NCI-H1436 (cell line): ENCODE results near the gene PLN.

Source experiments
- DNase-seq: peaks from one replicate; lab custom pipeline; 2025; lab: John Stamatoyannopoulos, UW

Gene PLN

DNA sequence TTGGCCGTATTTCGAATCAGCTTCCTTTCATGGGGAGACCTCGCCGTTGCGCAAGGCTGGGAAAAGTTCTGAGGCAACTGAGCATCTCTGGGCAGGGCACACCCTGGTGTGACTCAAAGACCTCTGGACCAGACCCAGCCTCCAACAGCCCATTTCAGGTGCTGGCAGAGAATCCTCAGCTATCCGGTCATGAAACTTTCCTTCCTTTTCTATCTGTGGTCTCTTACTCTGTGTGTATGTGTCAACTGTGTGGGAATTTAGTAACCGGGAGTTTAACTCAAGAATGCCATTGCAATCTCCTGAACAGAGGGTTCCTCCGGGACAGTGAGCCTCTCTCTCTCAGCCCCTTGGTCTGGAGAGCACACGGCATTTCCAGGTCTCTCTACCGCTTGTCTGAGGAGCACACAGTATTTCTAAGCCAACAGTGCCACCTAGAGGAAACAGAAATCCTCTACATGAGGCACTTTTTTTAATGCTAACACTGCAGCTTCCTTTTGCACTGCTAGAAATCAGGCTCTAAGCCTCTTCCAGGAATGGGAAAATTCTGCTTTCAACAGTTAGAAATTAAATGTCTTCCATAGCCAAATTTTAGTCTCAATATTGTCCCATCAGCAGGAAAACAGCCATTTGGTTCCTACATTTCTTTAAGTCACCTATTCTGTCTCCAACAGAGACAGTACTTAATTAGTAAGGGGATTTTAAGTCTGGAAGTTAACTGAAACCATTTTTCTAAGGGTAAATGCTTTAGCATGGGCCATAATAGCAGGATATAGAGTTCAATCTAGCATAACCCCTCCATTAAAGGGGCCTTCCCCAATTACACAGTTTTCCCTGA, 32.7 kb downstream of the PLN start:
- DNase-seq = no peak

DNA sequence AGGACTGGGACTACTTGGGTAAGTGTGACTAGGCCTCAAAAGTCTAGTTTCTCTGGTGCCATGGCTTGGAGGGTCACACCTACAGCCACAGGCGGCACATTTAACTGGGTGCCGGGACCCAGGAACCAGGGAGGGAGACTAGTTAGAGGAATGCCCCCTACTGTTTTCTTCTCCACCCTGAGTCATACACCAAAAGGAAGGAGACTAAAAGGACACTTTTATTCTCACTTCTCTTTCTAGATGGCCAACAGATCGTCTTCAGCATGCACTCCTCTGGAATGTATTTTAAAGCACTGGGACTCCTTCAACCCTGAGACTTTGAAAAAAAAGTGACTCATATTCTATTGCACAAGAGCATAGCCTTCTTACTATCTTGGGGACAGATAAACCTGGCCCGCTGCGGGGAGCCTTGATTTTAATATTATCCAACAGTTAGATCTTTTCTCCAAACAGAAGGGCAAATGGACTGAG, 33.4 kb downstream of the PLN start:
- no peak for DNase-seq

DNA sequence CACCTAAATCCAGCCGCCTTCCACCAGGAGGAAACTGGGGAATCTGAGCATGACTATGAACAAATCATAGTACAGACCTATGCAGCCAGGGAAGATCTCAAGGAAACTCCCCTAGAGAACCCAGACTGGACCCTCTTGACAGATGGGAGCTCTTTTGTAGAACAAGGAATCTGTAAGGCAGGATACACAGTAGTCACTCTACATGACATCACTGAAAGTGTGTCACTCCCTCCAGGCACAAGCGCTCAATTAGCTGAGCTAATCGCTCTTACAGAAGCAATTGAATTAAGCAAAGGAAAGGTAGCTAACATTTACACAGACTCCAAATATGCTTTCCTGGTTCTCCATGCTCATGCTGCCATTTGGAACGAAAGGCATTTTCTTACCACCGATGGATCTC, 36.8 kb downstream of the PLN start:
- DNase-seq = no peak

DNA sequence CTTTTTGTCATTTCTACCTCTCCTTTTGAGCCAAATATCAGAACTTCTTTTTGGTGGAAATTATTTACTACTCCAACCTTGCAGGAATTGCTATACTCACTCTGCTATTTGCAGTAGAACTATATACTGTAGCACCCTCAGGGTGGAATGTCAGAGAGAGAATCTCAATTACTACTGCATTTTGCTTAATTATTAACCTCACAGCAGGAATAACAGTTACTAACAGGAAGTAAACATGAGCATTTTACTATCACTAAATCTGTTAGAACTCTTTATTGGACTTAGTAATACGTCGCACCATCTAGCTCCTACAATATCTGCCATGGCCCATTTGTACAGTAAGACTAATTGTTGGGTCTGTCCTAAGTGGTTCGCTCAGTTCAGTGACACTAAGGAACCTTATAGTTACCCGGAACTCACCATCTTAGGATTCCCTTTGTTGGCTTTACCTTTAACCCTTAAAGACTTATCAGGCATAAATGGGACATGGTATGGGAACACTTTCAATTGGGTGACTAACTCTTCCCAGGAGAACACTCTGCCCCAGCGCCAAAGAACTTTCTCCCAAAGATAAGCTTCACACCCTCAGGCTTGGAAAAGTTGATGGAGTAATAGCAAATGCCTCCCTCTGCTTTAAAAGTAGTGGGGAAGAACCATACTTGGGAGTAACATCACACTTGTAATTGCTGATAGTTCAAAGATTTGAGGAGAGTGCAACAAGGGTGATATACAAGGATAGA, 38.8 kb downstream of the PLN start:
- DNase-seq = no peak

DNA sequence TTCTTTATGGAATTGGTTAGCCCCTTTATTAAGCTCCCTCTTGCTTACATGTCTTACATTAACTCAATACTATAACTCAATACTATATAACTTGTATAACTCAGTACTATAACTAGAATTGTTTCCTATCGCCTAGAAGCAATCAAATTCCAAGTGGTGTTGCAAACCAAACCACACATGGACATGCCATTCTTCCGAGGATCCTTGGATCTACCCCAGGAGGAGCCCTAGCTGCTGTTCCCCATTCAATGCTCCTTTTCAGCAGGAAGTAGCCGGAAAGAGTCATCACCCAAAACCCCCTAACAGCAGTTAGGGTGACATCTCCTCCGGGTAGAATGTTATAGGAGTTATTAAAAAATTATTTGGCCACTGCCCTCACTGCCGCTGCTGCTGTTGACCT, 40.5 kb downstream of the PLN start:
- no peak for DNase-seq

DNA sequence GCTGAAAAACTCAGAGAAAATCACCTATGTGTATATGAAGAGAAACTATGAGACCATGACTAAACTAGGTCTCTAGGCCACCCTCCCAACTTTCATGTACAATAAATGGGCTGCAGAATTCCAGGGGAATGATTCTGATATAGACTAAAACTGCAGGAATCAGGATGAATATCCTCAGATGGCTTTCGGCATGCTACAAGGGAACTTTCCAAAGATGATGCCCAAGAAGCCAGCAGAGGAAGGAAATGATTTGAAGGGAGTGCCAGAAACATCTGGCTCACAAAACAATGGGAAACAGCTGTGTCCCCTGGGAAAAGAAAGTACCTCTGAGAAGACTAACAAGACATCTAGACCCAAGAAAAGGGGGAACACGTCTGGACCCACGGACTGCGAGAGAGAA, 41.1 kb downstream of the PLN start:
- no peak for DNase-seq

DNA sequence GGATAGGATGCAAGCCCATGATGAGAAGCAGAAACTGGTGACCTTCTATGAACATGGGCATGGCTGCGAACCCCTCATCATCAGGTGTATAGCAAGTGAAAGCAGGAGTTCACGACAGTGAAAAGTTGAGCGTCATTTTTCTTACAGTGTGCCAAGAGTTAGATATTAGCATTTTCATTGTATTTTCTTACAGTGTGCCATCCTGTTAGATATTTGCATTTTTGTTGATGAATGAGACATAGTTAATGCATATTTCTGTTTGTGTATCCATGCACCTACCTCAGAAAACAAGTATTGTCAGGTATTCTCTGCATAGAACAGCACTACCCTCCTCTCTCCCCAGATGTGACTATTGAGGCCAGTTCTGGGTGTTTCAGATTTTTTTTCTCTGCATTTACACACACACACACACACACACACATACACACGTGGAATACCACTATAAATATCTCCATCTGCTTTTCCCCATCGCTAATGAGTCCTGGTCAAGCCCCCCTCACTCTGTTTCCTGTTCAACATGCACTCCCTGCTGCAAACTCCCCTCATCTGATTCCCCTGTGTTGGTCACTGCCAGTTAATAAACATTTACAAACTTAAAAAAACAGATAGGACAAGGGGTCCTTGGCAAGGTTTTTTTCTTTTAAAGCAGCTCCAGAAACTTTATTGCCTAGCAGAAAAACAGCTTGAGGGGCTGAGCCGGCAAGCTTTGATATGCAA, 41.7 kb downstream of the PLN start:
- DNase-seq = no peak

DNA sequence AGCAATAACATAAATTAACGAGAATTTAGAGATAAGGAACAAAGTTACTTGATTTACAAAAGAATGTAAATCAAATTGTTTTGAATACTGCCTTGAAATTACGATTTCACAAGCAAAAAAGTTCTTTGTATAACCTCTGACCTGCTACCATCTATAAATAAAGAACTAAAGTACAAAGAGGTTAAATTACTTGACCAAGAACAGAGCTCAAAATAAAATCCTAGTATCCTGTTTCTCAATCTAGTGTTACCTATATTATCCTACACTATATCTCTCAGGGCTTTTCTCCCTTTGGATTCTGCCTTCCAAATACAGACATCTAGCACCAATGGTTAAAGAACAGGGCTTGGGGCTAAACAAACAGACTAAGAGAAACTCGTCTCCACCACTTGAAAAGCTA, 43.8 kb downstream of the PLN start:
- DNase-seq = no peak

DNA sequence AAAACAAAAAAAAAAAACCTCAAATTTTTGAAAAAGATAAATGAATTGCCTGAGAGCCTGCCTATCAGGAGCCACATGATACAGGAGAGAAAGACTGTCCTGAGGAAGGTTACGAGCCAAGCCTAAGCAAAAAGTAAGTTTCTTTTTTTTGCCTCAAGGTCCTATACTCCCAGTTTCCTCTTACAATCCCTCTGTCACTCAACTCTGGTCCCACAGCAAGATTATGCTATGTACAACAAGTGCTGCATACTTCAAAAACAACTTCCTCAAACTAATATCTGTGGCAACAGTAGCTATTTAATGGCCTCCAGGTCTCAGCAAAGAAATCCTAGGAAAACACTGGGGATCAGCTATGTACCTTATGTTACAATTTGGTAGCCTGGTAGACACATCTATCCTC, 46.8 kb downstream of the PLN start:
- no peak for DNase-seq

DNA sequence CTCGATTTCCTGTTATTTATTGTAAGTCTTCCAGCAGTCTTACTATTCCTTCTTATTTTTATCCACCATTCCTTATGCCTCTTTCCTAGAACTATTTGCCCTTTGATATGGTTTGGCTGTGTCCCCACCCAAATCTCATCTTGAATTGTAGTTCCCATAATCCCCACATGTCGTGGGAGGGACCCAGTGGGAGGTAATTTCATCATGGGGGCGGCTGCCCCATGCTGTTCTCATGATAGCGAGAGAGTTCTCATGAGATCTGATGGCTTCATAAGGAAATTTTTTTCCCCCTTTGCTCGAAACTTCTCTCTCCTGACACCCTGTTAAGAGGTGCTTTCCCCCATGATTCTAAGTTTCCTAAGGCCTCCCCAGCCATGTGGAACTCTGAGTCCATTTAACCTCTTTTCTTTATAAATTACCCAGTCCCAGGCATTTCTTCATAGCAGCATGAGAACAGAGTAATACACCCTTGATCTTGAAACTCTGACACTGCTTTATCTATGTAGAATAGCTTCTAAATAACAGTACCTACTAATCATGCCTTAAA, 48.8 kb downstream of the PLN start:
- no peak for DNase-seq

DNA sequence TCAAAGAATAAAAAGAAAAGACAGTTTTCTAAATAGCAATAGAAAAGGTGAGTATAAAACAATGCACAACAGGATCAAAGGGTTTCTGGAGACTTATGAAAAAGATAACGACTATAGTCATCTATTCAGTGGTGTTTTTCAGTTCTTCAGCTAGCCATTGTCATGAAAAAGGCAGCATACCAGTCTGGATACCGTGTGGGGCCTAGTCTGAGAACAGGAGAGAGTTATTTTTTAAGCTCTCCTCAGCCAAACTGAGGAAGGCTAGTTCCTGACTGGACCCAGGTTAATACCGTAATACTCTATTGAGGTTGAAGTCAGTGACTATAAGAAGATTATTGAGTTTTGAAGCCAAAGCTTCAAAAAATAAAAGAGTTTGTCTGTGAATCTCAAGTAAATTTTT, 49.5 kb downstream of the PLN start:
- no peak for DNase-seq

DNA sequence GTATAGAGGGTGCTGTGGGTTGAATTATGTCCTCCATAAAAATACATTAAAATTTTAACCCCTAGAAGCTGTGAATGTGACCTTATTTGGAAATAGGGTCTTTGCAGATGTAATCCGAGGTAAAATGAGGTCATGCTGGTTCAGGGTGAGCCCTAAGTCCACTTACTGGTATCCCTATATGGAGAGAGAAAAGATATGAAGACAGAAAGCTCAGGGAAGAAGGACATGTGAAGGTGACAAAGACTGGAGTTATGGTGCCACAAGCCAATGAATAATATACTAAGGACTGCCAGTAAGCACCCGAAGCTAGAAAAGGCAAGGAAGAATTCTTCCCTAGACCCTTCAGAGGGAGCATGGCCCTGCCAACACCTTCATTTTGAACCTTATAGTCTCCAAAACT, 50.2 kb downstream of the PLN start:
- no peak for DNase-seq

DNA sequence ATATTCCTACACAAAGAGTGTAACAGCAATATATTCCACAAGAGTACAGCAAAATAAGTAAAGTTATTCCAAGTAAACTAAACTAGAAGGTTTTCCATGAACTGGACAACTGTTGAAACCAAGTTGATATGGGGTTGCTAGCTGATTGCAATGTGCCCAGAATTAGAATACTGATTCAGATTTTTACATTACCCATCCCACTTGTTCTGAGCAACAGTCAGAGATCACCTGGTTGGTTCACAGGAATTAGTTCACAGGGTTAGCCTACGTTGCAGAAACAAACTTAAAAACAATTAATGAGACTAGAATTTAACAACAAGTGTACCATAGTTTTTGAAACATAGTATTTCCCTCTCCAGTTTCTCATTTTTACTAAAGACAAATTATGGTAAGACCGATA, 54.2 kb downstream of the PLN start:
- no peak for DNase-seq

DNA sequence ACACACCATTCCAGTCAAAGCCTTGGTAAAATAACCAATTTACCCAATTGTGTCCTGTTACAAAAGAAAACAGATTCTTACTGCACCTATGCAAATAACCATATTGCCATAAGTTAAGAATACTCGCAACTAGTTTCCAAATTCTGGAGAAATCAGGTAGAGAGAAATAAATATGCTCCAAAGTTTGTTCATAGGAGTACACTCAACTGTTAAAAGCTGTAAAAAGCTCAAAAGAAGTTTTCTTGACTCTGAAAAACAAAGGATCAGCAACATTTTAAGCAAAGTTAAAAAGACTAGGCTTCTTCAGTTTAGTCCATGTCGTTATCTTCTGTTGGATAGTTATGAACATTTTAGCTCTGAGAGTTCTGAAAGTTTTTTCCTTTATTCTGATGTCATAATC, 55.3 kb downstream of the PLN start:
- DNase-seq = no peak

DNA sequence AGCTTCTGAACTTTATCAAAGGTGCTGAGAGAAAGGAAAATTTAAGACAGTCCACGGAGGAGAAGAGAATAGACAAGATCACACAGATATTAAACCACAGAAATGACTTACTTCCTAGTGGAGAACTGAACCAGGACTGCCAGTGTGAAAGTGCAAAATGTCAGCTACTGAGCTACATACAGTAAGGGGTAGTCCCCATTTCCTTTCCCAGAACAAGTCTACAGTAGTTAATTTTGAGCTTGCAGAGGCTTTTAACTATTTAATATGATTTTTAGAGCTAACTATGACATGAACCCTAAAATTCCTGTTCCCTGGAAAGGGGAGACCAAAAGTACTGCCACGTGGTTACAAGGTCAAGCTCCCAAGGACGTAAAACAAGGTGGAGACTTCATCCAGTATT, 58.2 kb downstream of the PLN start:
- DNase-seq = no peak

DNA sequence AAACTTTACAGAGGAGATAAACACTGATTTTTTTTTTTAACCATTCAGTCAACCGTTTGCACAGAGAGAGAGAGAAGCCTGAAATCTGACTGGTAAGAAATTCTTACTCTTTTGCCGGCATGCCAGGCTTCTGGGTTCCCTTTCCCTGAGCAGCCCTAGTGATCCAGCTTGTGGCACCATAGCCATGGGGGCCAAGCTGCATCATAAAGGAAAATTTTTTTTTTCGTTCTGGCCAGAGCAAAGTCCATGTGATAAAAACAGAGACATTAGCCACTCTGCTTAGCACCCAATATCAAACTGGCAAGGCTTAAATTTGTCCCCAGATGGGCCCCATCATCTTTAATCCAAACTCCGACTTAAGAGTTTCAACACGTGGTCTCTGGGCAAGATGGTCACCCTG, 58.8 kb downstream of the PLN start:
- DNase-seq = no peak
